NCI-H187 treated with DMSO at 0.1 percent for 48 hours (cell line): ENCODE measurements around the gene AKAP7.
"Not testable (repeated sequence)": the region's sequence is repeated elsewhere in the genome, so short reads cannot be mapped to it uniquely, and the experiment has no call there.

Experiments
- DNase-seq: peaks from one replicate; lab custom pipeline; 2025; lab: John Stamatoyannopoulos, UW

The AKAP7 gene

DNA sequence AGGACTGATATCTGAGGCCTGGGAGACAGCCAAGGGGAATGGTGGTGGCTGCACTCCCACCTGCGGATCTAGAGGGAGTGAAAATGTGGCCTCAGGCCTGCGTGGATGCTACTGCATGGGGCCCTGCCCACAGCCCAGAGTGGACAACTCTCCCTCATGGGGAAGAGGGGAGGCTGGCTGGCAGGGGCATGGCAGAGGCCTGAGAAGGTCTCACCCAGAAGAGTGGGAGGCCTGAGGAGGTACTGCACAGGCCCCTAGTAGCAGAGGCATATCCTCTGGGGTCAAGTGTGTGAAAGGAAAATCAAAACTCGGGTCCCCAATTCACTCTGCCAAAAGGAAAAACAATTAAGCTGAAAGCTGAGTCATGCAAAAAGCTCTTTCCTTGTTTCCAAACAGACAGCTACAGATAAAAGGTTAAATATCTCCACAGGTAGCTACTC lies 158.2 kb downstream of the AKAP7 start:
- DNase-seq = no peak

GRCh38 chr6:131295081-131295480 lies 159.8 kb downstream of the AKAP7 start:
- no peak for DNase-seq

DNA sequence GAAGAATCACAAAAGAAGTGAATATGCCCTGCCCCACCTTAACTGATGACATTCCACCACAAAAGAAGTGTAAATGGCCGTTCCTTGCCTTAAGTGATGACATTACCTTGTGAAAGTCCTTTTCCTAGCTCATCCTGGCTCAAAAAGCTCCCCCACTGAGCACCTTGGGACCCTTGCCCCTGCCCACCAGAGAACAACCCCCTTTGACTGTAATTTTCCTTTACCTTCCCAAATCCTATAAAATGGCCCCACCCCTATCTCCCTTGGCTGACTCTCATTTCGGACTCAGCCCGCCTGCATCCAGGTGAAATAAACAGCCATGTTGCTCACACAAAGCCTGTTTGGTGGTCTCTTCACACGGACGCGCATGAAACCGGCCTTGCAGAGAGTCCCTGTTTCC lies 165.6 kb downstream of the AKAP7 start:
- not testable (repeated sequence) for DNase-seq

- no peak for DNase-seq
Measured at GRCh38 chr6:131303338-131303930, 168.2 kb downstream of the AKAP7 start.

DNA sequence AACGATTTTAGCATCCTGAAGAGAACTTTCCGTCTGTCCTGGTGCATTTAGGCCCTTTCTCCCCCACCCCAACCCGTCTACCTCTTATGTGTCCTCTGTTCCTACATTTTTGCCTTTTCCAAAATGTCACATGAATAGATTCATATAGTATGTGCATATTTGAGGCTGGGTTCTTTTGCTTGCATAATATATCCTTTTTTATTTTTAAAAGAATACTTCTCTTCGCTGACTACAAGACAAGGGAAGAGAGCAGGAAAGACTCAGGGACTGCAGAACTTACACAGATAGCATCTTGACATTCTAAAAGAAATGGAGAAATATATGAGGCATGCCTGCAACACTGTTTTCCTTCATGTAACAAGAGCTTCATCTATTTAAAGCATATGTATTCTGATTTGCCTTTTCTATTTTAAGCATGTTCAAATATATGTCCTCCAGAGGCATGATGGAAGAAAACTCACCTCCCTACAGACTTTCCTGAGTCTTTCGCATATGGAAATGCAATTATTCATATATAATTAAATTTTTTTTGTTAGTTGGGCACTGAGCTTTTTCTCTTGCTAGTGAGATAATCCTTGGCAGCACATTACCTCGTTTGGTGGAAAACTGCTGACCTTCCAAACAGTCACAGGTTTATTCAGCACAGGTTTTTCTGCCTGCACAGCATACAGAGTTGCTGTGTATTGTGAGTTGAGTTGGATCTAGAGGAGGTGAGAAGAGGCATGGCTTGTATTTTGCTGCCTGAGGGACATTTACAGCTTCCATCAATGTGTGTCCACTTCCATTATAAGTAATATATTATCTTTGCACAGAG lies 170.0 kb downstream of the AKAP7 start:
- DNase-seq = no peak

DNA sequence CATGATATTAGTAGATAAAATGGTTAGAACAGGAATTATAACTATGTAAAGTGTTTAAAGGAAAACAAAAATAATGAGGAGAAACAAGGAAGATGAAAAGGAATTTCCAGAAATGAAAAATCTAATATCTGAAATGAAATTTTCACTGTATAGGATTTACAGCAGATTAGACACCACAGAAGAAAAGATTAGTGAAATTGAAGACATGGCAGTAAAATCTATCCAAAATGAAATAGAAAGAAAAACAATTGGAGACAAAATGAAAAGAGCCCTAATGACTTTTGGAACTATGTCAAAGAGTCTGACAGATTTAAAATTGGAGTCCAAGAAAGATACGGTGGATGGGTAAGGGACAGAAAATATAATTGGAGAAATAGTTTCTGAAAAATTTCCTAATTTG lies 174.2 kb downstream of the AKAP7 start:
- DNase-seq = no peak

DNA sequence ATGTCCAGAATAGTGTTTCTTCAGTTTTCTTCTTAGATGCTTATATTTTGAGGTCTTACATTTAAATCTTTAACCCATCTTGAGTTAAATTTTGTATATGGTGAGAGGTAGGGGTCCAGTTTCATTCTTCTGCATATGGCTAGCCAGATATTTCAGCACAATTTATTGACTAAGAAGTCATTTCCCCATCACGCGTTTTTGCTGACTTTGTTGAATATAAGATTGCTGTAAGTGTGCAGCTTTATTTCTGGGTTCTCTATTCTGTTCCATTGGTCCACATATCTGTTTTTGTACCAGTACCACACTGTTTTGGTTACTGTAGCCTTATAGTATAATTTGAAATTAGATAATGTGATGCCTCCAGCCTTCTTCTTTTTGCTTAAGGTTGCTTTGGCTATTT lies 179.6 kb downstream of the AKAP7 start:
- DNase-seq = no peak

DNA sequence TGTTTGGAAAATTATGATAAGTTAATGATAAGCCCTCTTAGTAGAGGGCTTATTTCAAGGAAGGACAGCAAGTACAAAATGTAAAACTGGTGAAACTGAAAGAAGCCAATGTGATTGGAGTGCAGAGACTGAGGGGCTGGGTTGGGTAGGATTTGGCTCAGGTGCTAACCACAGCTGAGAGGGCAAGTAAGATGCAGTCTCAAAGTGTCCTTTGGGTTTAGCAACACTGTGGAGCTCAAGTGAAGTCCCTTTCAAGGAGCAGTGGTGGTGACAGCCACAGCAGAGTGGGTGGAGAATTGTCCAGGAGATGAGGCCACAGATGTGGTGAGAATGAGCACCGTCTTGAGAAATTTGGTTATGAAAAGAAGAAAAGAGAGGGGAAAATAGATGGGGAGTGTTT lies 181.4 kb downstream of the AKAP7 start:
- no peak for DNase-seq

DNA sequence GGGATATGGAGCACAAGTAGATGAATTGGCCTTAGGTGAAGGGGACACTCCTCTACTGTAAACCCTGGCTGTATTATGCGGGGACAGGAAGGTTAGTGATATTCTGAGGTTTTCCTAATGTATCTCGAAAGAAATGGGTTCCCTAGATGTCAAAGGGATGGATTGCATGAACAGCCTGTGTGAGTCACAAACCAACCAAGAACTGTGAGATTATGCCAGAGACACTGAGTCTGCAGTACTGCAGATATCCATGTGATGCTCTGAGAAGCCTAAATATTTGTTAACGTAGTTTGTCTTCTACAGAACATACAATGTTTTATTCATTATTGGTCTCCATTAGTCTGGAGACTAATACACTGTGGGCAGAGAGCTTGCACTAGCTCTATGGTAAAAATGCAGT lies 182.2 kb downstream of the AKAP7 start:
- no peak for DNase-seq

GRCh38 chr6:131321589-131321988 lies 186.3 kb downstream of the AKAP7 start:
- no peak for DNase-seq

GRCh38 chr6:131322125-131322524 lies 186.9 kb downstream of the AKAP7 start:
- DNase-seq = no peak

GRCh38 chr6:131325669-131326068 lies 190.4 kb downstream of the AKAP7 start:
- not testable (repeated sequence) for DNase-seq

DNA sequence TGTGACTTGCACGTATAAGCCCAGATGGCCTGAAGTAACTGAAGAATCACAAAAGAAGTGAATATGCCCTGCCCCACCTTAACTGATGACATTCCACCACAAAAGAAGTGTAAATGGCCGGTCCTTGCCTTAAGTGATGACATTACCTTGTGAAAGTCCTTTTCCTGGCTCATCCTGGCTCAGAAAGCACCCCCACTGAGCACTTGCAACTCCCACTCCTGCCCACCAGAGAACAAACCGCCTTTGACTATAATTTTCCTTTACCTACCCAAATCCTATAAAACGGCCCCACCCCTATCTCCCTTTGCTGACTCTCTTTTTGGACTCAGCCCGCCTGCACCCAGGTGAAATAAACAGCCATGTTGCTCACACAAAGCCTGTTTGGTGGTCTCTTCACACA lies 193.5 kb downstream of the AKAP7 start:
- DNase-seq = not testable (repeated sequence)

DNA sequence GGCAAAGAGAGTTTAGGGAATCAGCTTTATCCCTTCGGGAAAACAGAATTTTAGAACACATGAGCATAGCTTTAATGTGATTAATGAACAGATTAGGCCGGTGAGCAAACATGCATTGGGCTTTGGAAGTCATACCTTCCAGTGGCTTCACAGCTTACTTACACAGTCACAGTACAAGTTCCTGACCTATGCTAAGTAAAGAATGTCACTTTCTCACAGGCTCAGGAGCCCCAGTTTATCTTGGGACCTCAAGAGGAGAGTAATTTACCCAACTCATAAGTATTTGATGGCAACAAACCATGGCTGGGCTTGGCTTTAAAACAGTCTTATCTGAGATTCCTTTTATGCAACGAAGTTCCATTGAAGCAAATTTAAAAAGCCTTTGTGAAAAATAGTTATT lies 195.9 kb downstream of the AKAP7 start:
- no peak for DNase-seq

DNA sequence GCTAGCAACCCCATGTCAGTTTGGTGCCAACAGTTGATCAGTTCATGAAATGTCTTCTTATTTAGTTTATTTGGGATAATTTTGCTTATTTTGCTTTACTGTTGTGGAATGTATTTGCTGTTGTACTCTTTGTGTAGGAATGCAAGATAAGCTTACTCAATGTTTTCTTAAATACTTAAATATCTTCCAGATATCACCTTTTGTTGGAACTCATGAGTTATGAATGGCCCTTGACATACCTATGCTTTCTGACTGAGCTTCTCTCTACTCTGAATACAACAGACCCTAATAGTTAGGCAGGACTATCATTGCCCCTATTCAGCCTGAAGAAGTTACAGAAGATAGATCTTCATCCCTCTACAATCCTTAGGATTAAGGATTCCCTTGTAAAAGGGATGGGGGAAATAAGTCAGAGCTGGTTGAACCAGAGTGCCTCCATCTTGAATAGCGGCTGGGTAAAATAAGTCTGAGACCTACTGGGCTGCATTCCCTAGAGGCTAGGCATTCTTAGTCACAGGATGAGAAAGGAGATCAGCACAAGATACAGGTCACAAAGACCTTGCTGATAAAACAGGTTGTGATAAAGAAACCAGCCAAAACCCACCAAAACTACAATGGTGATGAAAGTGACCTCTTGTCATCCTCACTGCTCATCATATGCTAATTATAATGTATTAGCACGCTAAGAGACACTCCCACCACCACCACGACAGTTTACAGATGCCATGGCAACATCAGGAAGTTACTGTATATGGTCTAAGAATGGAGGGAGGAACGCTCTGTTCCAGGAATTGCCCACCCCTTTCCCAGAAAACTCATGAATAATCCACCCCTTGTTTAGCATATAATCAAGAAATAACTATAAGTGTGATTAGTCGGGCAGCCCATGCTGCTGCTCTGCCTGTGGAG lies 196.9 kb downstream of the AKAP7 start:
- no peak for DNase-seq
